Neural progenitor cell (in vitro differentiated cells): ENCODE measurements around the gene CDK5R1. TPM values are rescaled to one million over a fixed set of nuclear protein-coding genes. Genes with fewer than 3 reads are reported as not detected.

ENCODE experiments used
- DNase-seq: peaks from one replicate; pipeline ENCODE4 v3.0.0-alpha.2; 2016; ENCODE audit warnings: low spot score
- H2AFZ ChIP-seq: fragments of 200-600 bp; sonication (generic); replicated peaks from 2 replicates; pipeline ENCODE4 v1.6.1; 2016; ENCODE audit warnings: antibody characterized with exemption
- H3F3A ChIP-seq: fragments of 200-600 bp; sonication (generic); 2 replicates; pipeline ENCODE4 v1.6.1; 2016; ENCODE audit warnings: antibody characterized with exemption, low read depth
- H3K27ac ChIP-seq: fragments of 200-600 bp; sonication (generic); 2 replicates; pipeline ENCODE4 v1.5.1; 2016; ENCODE audit warnings: mild to moderate bottlenecking
- H3K27me3 ChIP-seq: fragments of 200-600 bp; sonication (generic); 2 replicates; pipeline ENCODE4 v1.6.1; 2016; ENCODE audit warnings: mild to moderate bottlenecking, moderate library complexity
- H3K36me3 ChIP-seq: fragments of 200-600 bp; sonication (generic); 2 replicates; pipeline ENCODE4 v1.5.1; 2016
- H3K4me1 ChIP-seq: fragments of 200-600 bp; sonication (generic); 2 replicates; pipeline ENCODE4 v1.6.1; 2016; ENCODE audit warnings: mixed run types
- H3K4me2 ChIP-seq: fragments of 200-600 bp; sonication (generic); 2 replicates; pipeline ENCODE4 v1.6.1; 2016
- H3K4me3 ChIP-seq: fragments of 200-600 bp; sonication (generic); 2 replicates; pipeline ENCODE4 v1.5.1; 2016
- H3K79me2 ChIP-seq: fragments of 200-600 bp; sonication (generic); 2 replicates; pipeline ENCODE4 v1.6.1; 2016; ENCODE audit warnings: low read depth
- H3K9ac ChIP-seq: fragments of 200-600 bp; sonication (generic); 2 replicates; pipeline ENCODE4 v1.6.1; 2016
- H3K9me3 ChIP-seq: fragments of 200-600 bp; sonication (generic); 2 replicates; pipeline ENCODE4 v1.5.1; 2016; ENCODE audit warnings: low read depth
- H4K20me1 ChIP-seq: fragments of 200-600 bp; sonication (generic); 2 replicates; pipeline ENCODE4 v1.6.1; 2016; ENCODE audit warnings: low read depth
- H3K27ac Mint-ChIP-seq: 3 replicates; pipeline ENCODE4 v1.8.0; 2021; ENCODE audit warnings: mixed read lengths
- H3K27me3 Mint-ChIP-seq: 2 replicates; pipeline ENCODE4 v1.8.0; 2022; ENCODE audit warnings: low read depth, mild to moderate bottlenecking, inconsistent platforms, moderate library complexity, mixed read lengths; ENCODE audit not compliant: insufficient read depth
- H3K36me3 Mint-ChIP-seq: 3 replicates; pipeline ENCODE4 v1.8.0; 2021; ENCODE audit warnings: mixed read lengths
- H3K4me1 Mint-ChIP-seq: 3 replicates; pipeline ENCODE4 v1.8.0; 2021; ENCODE audit warnings: mixed read lengths
- H3K4me3 Mint-ChIP-seq: 3 replicates; pipeline ENCODE4 v1.8.0; 2021; ENCODE audit warnings: mild to moderate bottlenecking, moderate library complexity, mixed read lengths
- H3K9me3 Mint-ChIP-seq: 3 replicates; pipeline ENCODE4 v1.8.0; 2020; ENCODE audit warnings: mixed read lengths
- EZH2 ChIP-seq: fragments of 200-600 bp; sonication (generic); IDR thresholded peaks from 2 replicates; pipeline ENCODE4 v1.6.1; 2017; ENCODE audit warnings: antibody characterized with exemption, mild to moderate bottlenecking, moderate library complexity
- EZH2phosphoT487 ChIP-seq: fragments of 200-600 bp; sonication (generic); IDR thresholded peaks from 2 replicates; pipeline ENCODE4 v1.6.1; 2017; ENCODE audit warnings: antibody characterized with exemption
- total RNA-seq: library from RNA; depleted of rRNA; stranded (reverse); fragments of >200 nt; gene quantifications from 2 replicates; pipeline ENCODE4 v1.2.3, GENCODE V29; 2015; ENCODE audit warnings: low replicate concordance
- TF ChIP-seq, protein P1 (sequence below): fragments of 200-600 bp; sonication (generic); IDR thresholded peaks from 2 replicates; pipeline ENCODE4 v1.5.1; 2017; ENCODE audit warnings: antibody characterized with exemption, mild to moderate bottlenecking

Gene CDK5R1
- total RNA-seq, 1 donor from 2014 or later = 6.9 TPM

GRCh38 chr17:32504166-32504990, 17.6 kb downstream of the CDK5R1 start:
- Histone ChIP-seq H3K79me2 (no peaks in the 10 kb centered on the region), H3K9ac (no peak overlapping the region), H3F3A (no peaks in the 10 kb centered on the region), H4K20me1 (no peaks in the 10 kb centered on the region), H3K27ac (no peak overlapping the region), H3K36me3 (no peaks in the 10 kb centered on the region), H2AFZ (no peak overlapping the region), H3K27me3 (no peaks in the 10 kb centered on the region), H3K4me2 (no peak overlapping the region), H3K4me1 (peaks cover 5% of the 10 kb centered on the region), H3K4me3 (no peak overlapping the region), H3K9me3 (no peaks in the 10 kb centered on the region)
- Mint-ChIP-seq H3K27me3 (peaks cover 6% of the 10 kb centered on the region), H3K4me3 (no peak overlapping the region), H3K36me3 (no peaks in the 10 kb centered on the region), H3K27ac (peak overlapping the region; percentile 92), H3K9me3 (peaks cover 15% of the 10 kb centered on the region), H3K4me1 (peaks cover 29% of the 10 kb centered on the region)
- TF ChIP-seq EZH2phosphoT487 = no peak
- no peak for TF ChIP-seq EZH2
- TF ChIP-seq, protein P1, sequence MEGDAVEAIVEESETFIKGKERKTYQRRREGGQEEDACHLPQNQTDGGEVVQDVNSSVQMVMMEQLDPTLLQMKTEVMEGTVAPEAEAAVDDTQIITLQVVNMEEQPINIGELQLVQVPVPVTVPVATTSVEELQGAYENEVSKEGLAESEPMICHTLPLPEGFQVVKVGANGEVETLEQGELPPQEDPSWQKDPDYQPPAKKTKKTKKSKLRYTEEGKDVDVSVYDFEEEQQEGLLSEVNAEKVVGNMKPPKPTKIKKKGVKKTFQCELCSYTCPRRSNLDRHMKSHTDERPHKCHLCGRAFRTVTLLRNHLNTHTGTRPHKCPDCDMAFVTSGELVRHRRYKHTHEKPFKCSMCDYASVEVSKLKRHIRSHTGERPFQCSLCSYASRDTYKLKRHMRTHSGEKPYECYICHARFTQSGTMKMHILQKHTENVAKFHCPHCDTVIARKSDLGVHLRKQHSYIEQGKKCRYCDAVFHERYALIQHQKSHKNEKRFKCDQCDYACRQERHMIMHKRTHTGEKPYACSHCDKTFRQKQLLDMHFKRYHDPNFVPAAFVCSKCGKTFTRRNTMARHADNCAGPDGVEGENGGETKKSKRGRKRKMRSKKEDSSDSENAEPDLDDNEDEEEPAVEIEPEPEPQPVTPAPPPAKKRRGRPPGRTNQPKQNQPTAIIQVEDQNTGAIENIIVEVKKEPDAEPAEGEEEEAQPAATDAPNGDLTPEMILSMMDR = no peak
- DNase-seq = no peak

- no peaks in the 10 kb centered on the region for H3K9me3 ChIP-seq
- no peak overlapping the region for H3K4me2 ChIP-seq
- peaks cover 25% of the 10 kb centered on the region for H3K4me1 Mint-ChIP-seq
- no peak for TF ChIP-seq EZH2phosphoT487
- no peak for TF ChIP-seq EZH2
- TF ChIP-seq, protein P1 = no peak
- H3K9me3 Mint-ChIP-seq = peaks cover 13% of the 10 kb centered on the region
- H3F3A ChIP-seq = no peaks in the 10 kb centered on the region
- H3K9ac ChIP-seq = no peak overlapping the region
- H3K36me3 ChIP-seq = no peaks in the 10 kb centered on the region
- H3K27me3 ChIP-seq = no peaks in the 10 kb centered on the region
- no peak overlapping the region for H3K4me3 ChIP-seq
- no peaks in the 10 kb centered on the region for H3K36me3 Mint-ChIP-seq
- H3K4me3 Mint-ChIP-seq = no peak overlapping the region
- H2AFZ ChIP-seq = no peak overlapping the region
- no peaks in the 10 kb centered on the region for H3K79me2 ChIP-seq
- no peak overlapping the region for H3K27ac ChIP-seq
- peak overlapping the region; percentile 60 for H3K27ac Mint-ChIP-seq
- no peaks in the 10 kb centered on the region for H4K20me1 ChIP-seq
- peaks cover 5% of the 10 kb centered on the region for H3K4me1 ChIP-seq
- peaks cover 2% of the 10 kb centered on the region for H3K27me3 Mint-ChIP-seq
- DNase-seq = no peak
These were observed 22.1 kb downstream of the CDK5R1 start for GRCh38 chr17:32508926-32509325.

DNA sequence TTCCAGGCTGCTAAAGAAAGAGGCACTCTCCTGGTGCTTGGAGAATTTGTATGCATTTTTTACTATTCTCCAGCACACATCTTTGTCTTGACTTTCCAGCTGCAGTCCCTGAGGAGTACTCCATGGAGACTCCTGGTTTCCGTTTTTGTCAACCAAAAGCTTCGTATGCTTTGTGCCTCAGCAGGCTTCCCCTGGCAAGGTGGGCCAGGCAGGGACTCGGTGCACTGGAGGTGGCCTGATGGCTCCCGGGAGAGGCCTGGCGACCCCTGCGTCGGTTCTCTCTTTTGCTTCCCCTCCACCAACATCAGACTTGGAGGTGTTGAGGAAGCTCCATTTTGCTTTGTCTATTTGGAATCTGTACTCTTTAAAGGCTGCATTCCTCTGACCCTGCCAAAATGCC, 23.7 kb downstream of the CDK5R1 start:
- Histone ChIP-seq H3K9me3 (no peaks in the 10 kb centered on the region), H3K79me2 (no peaks in the 10 kb centered on the region), H3K27me3 (no peaks in the 10 kb centered on the region), H3K9ac (no peak overlapping the region), H3F3A (no peaks in the 10 kb centered on the region), H3K4me1 (peaks cover 9% of the 10 kb centered on the region), H2AFZ (peak overlapping the region; percentile 67), H3K36me3 (no peaks in the 10 kb centered on the region), H3K4me2 (no peak overlapping the region), H3K4me3 (no peak overlapping the region), H3K27ac (no peak overlapping the region), H4K20me1 (no peaks in the 10 kb centered on the region)
- Mint-ChIP-seq H3K27ac (no peak overlapping the region), H3K4me3 (no peak overlapping the region), H3K4me1 (peaks cover 25% of the 10 kb centered on the region), H3K27me3 (peaks cover 2% of the 10 kb centered on the region), H3K36me3 (no peaks in the 10 kb centered on the region), H3K9me3 (peaks cover 9% of the 10 kb centered on the region)
- no peak for DNase-seq
- no peak for TF ChIP-seq EZH2
- TF ChIP-seq EZH2phosphoT487 = no peak
- TF ChIP-seq, protein P1 = no peak
